Jurkat, Clone E6-1 (cell line): ENCODE results near the gene PSMB5.

Experiments used
- DNase-seq: peaks from one replicate; pipeline ENCODE4 v3.0.0-alpha.2; 2011; ENCODE audit warnings: low read depth, low spot score
- H3K4me3 ChIP-seq: 2 replicates; pipeline ENCODE4 v1.5.1; 2011; ENCODE audit warnings: mild to moderate bottlenecking, low read length, control low read depth, moderate library complexity

Gene PSMB5

DNA sequence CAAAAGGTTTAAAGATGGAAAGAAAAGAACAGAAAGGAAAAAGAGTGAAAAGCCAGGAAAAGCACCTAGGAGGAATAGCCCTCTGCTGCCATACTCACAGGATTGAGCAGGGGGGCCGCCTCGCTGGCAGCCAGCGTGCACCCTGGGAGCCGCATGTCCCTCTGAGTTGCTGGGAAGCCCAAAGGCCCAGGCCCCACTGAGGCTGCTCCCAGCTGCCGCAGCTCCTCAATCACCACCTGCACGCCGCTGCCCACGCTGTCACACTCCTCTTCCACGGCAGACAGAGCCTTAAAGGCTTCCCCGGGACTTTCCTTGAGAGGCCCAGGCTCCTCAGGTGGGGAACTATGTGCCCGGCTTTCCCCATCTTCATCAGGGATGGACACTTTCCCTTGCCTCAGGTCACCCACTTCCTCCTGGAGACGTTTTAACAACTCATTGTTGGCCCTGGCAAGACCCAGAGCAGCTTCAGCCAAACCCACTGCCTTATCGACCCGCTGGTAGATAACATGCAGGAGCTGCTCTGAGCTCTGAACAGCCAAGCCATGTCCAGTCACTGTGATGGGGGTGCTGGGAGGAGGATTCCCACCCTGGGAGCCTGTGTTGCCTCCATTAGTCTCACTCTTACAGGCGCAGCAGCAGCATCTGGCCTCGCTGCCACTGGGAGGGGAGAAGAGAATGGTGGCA lies 36.2 kb downstream of the PSMB5 start:
- no peak overlapping the region for H3K4me3 ChIP-seq
- no peak for DNase-seq

GRCh38 chr14:22997676-22998323 lies 36.9 kb downstream of the PSMB5 start:
- no peak for DNase-seq
- no peak overlapping the region for H3K4me3 ChIP-seq

- no peak for DNase-seq
- no peak overlapping the region for H3K4me3 ChIP-seq
Measured at GRCh38 chr14:22996768-22997654, 37.7 kb downstream of the PSMB5 start.

GRCh38 chr14:22995889-22996625 lies 38.6 kb downstream of the PSMB5 start:
- DNase-seq = no peak
- H3K4me3 ChIP-seq = no peak overlapping the region

- no peak for DNase-seq
- no peak overlapping the region for H3K4me3 ChIP-seq
Measured at GRCh38 chr14:22994762-22995275, 39.9 kb downstream of the PSMB5 start.

DNA sequence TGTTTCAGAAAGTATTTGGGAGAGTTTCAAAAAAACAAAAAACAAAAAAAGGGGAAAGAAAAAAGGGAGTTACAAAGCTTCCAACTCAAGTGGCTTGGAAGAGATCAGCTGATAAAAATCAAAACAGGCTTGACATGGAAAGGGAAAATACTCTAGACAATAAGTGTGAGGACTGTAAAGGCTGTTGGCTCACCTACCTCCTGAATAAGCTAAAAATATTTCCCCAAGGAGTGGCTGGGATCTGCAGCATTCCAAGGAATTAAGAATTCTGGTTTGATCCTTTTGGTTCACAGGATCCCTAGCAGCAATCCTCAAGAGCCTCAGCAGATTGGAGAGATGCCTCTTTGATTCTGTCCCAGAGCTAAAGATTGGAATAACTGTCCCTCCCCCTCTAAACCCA lies 41.2 kb downstream of the PSMB5 start:
- no peak overlapping the region for H3K4me3 ChIP-seq
- DNase-seq = no peak

- no peak for DNase-seq
- no peak overlapping the region for H3K4me3 ChIP-seq
Measured at GRCh38 chr14:22991852-22992251, 42.8 kb downstream of the PSMB5 start.

DNA sequence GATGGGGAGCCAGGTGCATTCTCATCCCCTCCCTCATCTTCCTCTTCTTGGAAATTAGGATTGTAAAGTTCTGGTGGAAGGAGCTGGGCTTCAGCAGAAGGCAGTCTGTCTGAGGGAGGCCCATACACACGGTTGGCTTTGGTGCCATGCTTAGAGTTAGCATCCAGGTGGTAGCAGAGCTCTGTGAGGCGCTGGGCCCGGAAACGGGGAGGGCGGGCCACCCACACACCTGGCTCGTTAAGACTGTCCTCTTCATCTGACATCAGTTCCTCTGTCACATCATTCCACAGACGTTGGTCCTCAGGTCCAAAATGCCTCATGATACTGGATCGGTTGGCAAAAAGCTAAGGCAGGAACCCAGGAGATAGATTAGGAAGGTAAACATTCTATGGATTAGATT lies 47.4 kb downstream of the PSMB5 start:
- no peak for DNase-seq
- no peak overlapping the region for H3K4me3 ChIP-seq

DNA sequence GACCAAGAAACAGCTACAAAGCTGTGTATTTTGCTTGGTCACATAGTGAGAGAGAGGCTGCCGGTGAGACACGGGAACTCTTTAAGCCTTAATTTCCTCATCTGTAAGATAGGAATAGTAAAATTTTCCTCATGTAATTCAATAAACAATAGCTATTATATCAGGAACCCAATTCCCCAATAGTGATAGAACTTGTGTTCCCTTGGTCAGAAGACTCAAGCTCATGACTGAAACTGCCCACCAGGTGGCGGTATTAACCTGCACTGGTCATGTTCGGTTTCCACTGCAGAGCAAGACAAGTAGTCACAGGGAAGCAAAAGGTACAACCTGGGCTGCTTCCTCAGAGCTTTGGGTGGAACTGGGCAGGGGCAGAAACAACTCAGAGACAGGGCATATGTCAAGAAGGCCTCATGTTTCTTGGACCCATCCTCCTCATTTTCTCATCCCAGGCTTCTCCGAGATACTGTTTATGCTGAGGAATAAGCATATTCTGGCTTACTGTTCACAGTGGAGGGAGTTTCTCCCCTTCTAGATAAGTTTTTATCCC lies 48.1 kb downstream of the PSMB5 start:
- DNase-seq = peak; percentile 88
- H3K4me3 ChIP-seq = no peak overlapping the region

DNA sequence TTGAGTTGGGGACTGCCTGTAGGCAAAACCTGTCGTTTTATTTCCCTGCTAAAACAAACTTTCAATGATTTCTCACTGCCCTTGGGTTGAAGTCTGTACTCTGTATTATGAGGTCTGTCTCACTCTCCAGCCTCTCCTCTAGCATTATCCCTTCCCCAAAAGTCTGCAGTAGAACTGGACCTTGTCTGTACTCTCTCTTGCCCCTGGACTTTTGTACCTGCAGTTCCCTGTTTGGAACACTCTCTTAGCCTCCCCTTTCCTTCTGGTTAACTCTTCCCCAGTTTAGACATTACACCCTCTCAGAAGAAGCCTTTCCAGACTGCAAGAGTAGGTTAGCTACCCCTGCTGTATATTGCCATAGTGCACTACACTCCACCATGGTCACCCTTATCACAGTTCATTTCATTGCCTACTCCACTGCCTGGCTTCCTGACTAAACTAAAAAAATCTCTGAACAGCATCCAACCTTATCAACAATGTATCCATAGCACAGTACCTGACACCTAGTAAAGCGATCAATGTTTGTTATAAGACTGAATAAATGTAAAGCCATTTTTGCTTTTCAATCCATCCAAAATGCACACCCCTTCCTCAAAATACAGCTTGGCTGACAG lies 48.7 kb downstream of the PSMB5 start:
- no peak overlapping the region for H3K4me3 ChIP-seq
- DNase-seq = no peak

DNA sequence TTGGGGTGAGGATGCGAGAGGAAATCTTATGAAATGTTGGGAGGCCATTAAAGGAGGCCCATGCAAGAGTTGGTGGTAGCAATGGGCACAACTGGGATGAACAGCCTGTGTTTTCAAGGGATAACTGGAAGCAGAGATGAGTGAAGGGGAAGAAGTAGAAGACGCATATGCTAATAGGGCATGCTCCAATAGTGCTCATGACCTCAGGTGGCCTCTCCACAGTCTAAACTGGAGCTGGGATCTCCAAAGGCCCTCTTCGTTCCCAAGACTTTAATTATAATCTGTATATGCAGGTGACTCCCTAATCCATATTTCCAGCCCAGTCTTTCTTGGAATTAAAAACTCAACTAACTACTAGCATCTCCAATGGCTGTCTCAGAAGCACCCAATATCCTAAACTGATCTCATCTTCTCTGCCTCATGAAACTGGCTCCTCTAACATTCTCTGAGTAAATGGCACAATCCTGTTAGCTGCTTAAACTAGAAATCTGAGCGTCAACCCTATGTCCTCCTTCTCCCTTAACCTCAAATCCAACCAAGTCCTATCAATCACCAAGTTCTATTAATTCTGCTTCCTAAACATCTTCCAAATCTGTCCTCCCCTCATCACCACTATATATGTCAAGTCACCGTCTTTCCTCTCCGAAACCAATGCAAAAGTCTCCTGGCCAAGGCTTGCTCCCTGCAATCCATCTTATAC lies 49.6 kb downstream of the PSMB5 start:
- no peak overlapping the region for H3K4me3 ChIP-seq
- no peak for DNase-seq

DNA sequence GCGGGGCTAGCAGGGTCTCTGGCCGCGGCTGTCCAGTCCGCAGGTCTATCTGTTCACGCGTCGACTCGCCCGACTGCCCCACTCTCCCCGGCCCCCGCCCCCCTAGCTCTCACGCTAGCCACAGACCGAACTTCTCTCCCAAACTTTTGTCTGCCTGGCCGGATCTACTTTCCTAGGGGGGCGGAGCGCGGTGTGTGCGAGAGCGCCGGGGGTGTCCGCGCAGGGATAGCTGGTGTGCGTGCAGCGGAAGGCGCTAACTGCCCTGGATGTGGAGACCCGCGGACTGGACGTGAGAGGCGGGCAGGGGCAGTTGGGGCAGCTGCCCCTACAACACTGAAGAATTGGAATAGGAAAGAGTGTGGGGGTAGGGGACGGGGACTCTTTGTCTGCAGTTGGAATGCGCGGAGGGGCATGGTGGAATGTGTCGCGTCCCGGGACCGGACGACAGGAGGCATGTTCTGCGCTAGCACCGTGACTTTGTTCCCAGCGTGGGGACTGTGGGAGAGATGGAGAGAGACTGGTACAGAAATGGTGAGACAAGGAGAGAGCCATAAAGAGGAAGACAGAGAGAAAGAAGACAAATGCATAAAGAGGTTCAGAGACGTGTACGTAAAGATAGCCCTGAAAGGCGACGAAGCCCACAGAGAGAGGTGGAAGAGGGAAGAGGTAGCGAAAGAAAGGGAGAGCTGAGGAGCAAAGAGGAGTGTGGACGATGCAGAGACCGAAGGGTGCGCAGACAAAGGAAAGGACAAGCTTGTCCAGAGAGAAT lies 52.0 kb downstream of the PSMB5 start, which contains the start of gene AJUBA:
AJUBA (minus strand) TSS at position 75 of the 769 bp plus-strand sequence. CDS start 285 bp downstream, outside the sequence.
- DNase-seq = peak; percentile 87
- H3K4me3 ChIP-seq = peak within 1 kb of the TSS; percentile 70

DNA sequence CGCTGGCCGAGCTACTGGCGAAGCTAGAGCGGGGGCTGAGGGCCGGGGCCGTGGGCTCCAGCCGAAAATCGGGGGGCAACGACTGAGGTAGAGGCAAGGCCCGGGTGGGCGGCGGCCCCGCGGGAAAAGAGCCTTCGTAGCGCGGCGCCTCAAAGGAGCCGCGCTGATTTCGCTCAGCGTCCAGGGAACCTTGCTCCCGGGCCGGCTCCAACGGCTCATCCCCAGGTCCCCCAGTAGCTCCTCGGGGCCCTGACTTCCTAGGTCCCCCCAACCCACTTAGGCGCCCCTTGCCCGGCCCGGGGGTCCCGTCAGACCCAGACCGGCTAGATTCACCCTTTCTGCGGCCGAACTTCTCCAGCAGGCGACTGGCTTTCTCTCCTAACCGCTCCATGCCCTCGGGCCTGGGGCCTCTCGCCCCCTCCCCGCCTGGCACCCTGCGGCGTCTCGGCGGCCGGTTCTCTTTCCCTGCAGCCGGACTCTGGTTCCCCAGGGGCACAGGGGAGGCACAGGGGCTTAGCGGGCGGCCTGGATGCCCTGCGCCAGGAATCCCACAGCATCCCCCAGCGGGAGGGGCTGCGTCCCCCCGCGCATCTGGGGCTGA lies 52.7 kb downstream of the PSMB5 start:
- DNase-seq = no peak

DNA sequence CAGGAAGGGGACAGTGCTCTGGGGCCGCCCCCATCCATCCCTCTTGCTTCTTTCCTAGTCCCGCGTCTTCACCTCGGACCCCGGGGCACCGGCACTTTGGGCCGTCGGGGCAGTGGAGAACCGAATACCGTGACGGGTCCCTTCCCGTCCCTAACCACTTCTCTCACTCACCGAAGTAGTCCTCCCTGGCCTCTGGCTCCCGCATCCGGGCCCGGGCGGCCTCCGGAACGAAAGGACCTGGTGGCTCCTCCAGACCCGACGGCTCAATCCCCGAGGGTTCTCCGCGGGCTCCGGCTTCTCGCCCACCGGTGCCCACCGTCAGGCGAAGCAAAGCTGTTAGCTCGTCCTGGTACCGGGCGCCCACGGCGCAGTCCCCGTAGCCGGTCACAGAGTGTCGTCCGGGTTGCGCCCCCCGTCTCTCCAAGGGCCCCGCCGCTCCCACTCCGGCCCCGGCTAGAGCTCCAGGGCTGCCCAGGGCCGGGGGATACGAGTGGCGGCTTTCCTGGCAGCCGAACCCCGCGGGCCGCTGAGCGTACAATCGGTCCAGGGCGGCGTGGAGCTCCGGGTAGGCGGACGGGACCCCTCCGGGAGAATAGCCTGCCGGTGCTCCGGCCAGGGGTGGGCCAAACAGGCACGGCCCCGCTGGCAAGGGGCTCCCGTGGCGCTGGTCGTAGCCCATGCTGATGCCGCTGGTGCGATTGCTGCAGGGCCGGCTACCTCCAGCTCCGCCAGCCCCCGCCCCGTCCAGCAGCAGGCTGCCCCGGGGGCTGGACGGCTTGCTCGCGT lies 53.4 kb downstream of the PSMB5 start:
- H3K4me3 ChIP-seq = peak overlapping the region; percentile 70
- no peak for DNase-seq

More for the DNA sequence above, 52.7 kb downstream of the PSMB5 start:
- H3K4me3 ChIP-seq = peak overlapping the region; percentile 70

GRCh38 chr14:22980672-22981089 lies 54.0 kb downstream of the PSMB5 start:
- DNase-seq = no peak
- peak overlapping the region; percentile 51 for H3K4me3 ChIP-seq
